ENCODE measurements around the gene PLIN1.
A peak's percentile ranks its signal among the peaks of the same experiment; 100 is the strongest.

PLIN1 gene

DNA sequence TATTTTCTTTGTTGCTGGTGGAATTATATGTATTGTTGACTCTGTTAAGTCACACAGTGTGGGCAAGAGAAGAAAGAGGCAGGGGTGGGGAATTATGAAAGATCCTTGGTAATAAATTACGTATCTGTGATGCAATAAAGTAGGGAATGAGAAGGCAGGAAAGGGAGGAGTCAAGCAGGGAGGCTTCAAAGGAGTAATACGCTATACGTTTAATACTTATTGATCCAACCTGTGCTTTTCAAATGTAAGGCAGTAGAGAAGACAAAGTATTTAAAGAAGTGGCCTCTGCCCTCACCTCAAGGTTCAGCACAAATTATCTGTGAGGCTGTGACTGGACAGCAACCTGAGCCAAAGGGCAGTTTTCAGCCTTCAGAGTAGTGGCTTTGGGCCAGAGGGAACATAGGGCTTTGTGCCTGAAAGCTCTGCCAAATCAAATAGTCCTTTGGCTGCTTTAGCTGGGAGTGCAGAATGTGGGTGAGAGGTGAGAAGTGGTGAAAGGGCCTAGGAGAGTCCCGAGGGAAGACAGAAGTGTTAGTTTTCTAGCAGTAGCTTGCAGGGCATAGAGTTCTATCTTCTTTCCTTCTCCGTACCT, 1.2 kb upstream of the PLIN1 start:
- Mint-ChIP-seq H3K36me3 (no peaks in the 10 kb centered on the region), H3K9me3 (no peaks in the 10 kb centered on the region), H3K27ac (no peak overlapping the region), H3K4me3 (no peak overlapping the region), H3K4me1 (no peaks in the 10 kb centered on the region)
- ATAC-seq (no peak), DNase-seq (ENCODE audit: low spot score in 2 of 2) (no peak)

DNA sequence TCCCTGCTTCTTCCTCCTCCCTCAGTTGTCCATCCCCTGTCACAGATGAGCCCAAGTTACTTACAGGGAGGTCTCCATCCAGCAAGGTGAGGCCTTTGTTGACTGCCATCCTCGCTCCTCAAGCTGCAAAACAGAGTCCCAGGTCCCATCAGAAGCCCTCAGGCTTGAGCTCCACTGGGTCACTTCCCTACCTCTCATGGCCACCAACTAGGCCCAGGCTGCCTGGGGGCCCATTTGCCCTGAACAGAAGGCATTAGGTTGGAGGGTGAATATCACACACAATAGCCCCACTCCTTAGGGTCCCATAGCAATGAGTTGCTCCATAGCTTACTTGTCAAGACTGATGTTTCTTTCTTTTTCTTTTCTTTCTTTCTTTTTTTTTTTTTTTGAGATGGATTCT, 1.8 kb downstream of the PLIN1 start:
- ATAC-seq (no peak), DNase-seq (ENCODE audit: low spot score in 2 of 2) (no peak)
- Mint-ChIP-seq H3K36me3 (no peaks in the 10 kb centered on the region), H3K4me3 (no peak overlapping the region), H3K4me1 (no peaks in the 10 kb centered on the region), H3K9me3 (no peaks in the 10 kb centered on the region), H3K27ac (no peak overlapping the region)

DNA sequence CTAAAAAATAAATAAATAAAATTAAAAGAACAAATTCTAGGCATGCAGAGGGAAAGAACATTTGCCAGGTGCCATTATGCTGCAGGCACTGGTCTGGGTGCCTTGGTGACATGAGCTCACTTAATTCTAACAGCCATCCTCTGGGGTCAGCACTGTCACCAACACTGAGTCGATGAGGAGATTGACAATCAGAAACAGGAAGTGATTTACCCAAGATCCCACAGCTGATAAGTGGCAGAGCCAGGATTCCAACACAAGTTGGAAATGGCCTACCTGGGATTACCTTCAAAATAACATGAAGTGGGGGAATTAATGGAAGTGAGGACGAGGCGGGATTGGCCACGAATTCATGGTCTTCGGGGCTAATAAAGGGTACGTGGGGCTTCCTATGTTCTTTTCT, 3.6 kb downstream of the PLIN1 start:
- H3K36me3 Mint-ChIP-seq: no peaks in the 10 kb centered on the region
- no peak for ATAC-seq
- DNase-seq (ENCODE audit: low spot score in 2 of 2): no peak
- H3K4me3 Mint-ChIP-seq: no peak overlapping the region
- H3K4me1 Mint-ChIP-seq: no peaks in the 10 kb centered on the region
- H3K9me3 Mint-ChIP-seq: no peaks in the 10 kb centered on the region
- H3K27ac Mint-ChIP-seq: no peak overlapping the region

DNA sequence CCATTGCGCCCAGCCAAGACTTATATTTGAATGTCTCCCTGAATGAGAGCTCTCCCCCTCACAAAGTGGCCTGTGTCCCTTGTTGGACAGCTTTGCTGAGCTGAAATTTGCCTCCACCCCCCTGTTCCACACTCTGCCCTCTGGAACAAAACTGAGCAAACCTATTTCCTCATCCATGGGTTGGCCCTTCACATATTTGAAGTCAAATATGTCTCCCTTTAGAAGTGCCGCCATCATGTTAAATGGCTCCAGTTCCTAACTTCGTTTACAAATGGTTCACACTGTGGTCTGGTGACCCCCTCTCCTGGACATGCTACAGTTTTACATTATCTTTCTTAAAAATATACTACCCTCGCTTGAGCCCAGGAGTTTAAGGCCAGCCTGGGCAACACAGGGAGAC, 4.6 kb downstream of the PLIN1 start:
- no peak overlapping the region for H3K27ac Mint-ChIP-seq
- H3K4me3 Mint-ChIP-seq: no peak overlapping the region
- no peaks in the 10 kb centered on the region for H3K4me1 Mint-ChIP-seq
- no peak for ATAC-seq
- H3K36me3 Mint-ChIP-seq: no peaks in the 10 kb centered on the region
- DNase-seq (ENCODE audit: low spot score in 2 of 2): no peak
- no peaks in the 10 kb centered on the region for H3K9me3 Mint-ChIP-seq

DNA sequence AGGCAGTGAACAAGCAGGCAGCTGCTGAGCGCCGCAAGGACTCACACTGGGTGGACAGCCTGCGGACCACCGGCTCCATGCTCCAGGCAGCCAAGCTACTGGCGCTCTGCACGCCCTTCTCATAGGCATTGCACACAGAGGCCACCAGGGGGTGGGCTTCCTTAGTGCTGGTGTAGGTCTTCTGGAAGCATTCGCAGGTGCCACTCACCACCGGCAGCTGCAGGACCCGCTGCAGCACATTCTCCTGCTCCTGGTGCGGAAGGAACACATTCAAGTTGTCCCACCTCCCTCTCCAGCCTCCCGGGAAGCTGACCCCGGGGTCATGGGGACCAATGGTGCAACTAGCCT, 6.0 kb downstream of the PLIN1 start:
- no peaks in the 10 kb centered on the region for H3K36me3 Mint-ChIP-seq
- H3K27ac Mint-ChIP-seq: no peak overlapping the region
- no peaks in the 10 kb centered on the region for H3K4me1 Mint-ChIP-seq
- ATAC-seq (peak; percentile 52), DNase-seq (ENCODE audit: low spot score in 2 of 2) (peak in 1 of 2 donors; percentile 58)
- H3K9me3 Mint-ChIP-seq: no peaks in the 10 kb centered on the region
- H3K4me3 Mint-ChIP-seq: no peak overlapping the region

DNA sequence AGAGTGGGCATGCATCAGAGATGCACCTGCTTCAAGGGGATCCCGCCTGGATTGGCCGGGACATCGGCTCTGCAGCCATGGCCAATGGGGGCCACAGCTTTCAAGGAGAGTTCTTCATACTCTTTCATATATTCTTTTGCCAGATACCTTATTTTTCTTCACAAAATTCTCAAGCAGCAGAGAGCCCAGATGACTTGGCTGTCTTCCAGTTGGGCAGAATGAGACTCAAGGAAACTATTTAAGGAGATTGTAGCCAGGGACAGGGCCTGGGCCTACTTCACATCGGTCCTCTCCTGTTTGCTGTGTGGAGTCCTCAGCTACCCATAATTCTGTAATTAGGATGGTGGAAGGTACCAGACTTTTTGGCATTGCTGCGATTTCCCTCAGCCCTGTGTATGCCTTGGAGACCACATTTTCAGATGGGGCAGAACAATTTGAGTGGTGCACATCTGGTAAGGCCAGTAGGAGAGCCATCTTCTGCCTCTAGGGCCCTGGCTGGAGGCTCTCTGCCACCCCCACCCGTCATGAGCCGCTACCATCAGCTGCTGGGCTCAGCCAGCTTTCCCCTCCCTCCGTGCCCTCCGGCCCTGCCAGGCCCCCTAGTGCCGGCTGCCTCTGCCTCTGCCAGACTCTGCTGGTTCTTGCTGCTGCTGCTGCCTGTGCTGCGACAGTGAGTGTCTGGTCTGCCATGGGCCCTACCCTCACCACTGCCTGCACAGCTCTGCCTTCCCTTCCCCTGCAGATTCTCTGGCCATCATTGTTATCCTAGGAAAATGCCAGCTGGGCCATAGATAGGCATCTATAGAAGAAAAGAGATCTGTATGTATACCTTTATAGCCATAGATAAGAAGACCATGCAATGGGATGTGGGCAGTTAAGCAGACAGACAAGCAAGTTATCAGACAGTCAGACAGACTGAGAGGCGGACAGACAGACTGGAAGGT, 6.7 kb downstream of the PLIN1 start:
- H3K4me1 Mint-ChIP-seq: no peaks in the 10 kb centered on the region
- H3K4me3 Mint-ChIP-seq: no peak overlapping the region
- no peak overlapping the region for H3K27ac Mint-ChIP-seq
- DNase-seq (ENCODE audit: low spot score in 2 of 2): no peak
- no peak for ATAC-seq
- no peaks in the 10 kb centered on the region for H3K36me3 Mint-ChIP-seq
- no peaks in the 10 kb centered on the region for H3K9me3 Mint-ChIP-seq

DNA sequence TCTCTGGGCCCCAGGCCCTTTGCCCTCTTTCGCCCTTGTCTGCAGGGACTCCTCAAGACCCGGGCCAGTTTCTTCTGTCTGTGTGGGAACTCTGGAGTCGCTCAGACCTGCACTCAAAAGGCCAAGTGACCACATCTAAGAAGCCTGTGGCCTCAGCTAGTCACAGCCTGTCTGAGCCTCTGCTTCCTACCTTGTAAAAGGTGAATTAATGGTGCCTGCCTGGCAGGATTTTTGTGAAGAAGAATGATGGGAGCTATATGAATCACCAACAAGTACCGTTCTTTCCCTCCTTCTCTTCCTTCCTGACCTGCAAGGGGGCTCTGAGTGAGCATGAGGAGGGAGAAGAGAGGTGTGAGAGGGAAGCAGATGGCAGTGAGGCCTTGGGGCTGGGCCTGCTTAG, 7.5 kb downstream of the PLIN1 start:
- Mint-ChIP-seq H3K36me3 (no peaks in the 10 kb centered on the region), H3K4me3 (no peak overlapping the region), H3K4me1 (no peaks in the 10 kb centered on the region), H3K27ac (no peak overlapping the region), H3K9me3 (no peaks in the 10 kb centered on the region)
- ATAC-seq: no peak
- no peak for DNase-seq (ENCODE audit: low spot score in 2 of 2)

DNA sequence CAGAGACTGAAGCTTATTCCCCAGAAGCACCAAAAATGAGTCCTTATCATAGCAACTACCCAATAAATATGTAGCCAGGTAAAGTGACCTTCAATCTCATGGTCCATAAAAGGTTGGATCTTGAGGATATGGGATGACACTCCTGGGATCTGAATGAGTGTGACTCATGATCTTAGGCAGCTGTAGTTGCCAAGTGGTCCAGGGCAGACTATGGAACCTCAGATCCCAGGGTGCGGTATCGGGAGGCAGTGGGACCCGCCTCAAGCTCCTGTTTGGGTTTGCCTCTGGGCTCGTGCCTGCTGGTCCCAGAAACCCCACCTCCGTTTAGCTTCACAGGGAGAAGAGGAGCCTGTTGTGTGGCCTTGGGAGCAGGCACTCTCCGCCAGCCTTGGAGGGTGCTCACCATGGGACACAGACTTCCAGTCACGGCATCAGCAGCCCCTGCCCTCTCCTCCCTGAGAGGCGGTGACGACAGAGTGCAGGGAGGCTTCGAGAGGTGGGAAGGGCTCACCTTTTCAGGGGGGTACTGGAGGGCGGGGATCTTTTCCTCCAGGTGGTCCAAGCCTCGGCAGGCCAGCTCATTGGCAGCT, 8.1 kb downstream of the PLIN1 start:
- no peaks in the 10 kb centered on the region for H3K9me3 Mint-ChIP-seq
- H3K4me1 Mint-ChIP-seq: no peaks in the 10 kb centered on the region
- H3K36me3 Mint-ChIP-seq: no peaks in the 10 kb centered on the region
- DNase-seq (ENCODE audit: low spot score in 2 of 2) (no peak), ATAC-seq (no peak)
- H3K4me3 Mint-ChIP-seq: no peak overlapping the region
- H3K27ac Mint-ChIP-seq: no peak overlapping the region

DNA sequence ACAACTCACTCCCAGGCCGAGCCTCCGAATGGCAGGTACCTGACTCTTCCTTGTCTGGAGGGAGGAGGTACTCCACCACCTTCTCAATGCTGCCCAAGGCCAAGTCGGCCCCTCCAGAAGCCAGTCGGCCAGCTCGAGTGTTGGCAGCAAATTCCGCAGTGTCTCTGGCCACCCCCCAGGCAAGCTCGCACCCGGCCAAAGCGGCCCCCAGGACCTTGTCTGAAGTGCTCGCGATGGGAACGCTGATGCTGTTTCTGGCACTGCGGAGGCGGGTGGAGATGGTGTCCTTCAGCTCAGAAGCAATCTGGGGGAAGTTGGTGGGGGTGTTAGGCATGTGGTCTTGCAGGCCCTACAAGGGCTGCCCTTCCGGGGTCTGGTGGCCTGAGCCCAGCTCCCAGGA, 9.2 kb downstream of the PLIN1 start:
- H3K4me1 Mint-ChIP-seq: no peaks in the 10 kb centered on the region
- no peak for ATAC-seq
- no peaks in the 10 kb centered on the region for H3K9me3 Mint-ChIP-seq
- no peak overlapping the region for H3K4me3 Mint-ChIP-seq
- H3K27ac Mint-ChIP-seq: no peak overlapping the region
- no peak for DNase-seq (ENCODE audit: low spot score in 2 of 2)
- H3K36me3 Mint-ChIP-seq: no peaks in the 10 kb centered on the region

DNA sequence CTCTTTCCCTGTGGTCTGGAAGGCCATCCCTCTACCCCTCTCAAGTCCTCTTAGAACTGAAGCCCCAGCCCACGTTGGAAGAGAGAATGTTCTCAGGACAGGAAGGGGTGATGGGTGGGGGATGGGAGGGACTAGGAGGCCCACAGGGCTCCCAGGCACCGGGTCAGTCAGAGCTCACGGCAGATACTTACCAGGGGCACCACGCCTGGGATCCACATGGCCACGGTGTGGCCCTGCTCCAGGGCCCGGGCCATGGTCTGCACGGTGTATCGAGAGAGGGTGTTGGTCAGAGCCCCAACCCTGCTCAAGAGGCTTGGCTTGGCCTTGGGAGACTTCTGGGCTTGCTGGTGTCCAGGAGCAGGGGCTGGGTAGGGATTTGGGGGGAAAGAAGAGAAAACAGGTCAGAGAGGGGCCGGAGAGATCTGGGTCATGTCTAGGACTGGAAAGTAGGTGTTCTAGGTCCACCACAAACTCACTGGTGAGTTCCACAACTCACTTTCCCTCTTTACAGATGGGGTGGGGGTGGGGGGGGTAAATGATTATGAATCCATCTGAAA, 9.8 kb downstream of the PLIN1 start:
- Mint-ChIP-seq H3K27ac (no peak overlapping the region), H3K4me3 (no peak overlapping the region), H3K4me1 (no peaks in the 10 kb centered on the region), H3K36me3 (no peaks in the 10 kb centered on the region), H3K9me3 (no peaks in the 10 kb centered on the region)
- no peak for ATAC-seq
- DNase-seq (ENCODE audit: low spot score in 2 of 2): no peak

DNA sequence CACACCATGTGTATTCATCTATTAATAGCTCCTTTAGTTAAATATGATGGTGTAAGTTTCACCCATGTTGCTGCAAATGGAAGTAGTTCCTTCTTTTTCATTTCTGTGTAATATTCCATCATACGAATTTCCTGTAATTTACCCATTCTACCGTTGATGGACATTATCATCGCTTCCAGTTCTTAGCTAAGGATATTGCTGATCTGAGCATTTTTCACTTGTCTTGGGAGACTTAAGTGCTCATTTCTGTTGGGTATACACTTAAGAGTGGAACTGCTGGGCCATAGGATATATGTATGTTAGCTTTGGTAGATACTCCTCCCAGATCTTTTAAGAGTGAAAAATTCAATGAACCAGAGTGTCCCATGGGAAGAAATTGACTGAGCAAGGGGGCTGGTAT, 11.0 kb downstream of the PLIN1 start:
- Mint-ChIP-seq H3K4me3 (no peak overlapping the region), H3K9me3 (no peaks in the 10 kb centered on the region), H3K27ac (no peak overlapping the region), H3K36me3 (no peaks in the 10 kb centered on the region), H3K4me1 (no peaks in the 10 kb centered on the region)
- DNase-seq (ENCODE audit: low spot score in 2 of 2): no peak
- ATAC-seq: no peak

DNA sequence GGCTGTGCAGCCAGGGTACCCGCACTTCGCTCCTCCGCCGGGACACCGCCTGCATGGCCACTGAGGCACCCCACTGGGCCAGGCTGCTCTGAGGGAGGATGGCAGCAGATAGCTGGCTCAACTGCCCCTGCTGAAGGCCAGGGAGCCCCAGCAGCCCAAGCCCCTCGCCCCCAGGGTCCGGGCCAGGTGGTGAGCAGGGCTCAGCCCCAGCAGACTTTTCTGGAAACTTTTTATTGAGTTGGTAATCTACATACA, 11.5 kb downstream of the PLIN1 start:
- H3K4me1 Mint-ChIP-seq: no peaks in the 10 kb centered on the region
- H3K9me3 Mint-ChIP-seq: no peaks in the 10 kb centered on the region
- DNase-seq (ENCODE audit: low spot score in 2 of 2) (no peak), ATAC-seq (no peak)
- H3K4me3 Mint-ChIP-seq: no peak overlapping the region
- H3K36me3 Mint-ChIP-seq: no peaks in the 10 kb centered on the region
- H3K27ac Mint-ChIP-seq: no peak overlapping the region

DNA sequence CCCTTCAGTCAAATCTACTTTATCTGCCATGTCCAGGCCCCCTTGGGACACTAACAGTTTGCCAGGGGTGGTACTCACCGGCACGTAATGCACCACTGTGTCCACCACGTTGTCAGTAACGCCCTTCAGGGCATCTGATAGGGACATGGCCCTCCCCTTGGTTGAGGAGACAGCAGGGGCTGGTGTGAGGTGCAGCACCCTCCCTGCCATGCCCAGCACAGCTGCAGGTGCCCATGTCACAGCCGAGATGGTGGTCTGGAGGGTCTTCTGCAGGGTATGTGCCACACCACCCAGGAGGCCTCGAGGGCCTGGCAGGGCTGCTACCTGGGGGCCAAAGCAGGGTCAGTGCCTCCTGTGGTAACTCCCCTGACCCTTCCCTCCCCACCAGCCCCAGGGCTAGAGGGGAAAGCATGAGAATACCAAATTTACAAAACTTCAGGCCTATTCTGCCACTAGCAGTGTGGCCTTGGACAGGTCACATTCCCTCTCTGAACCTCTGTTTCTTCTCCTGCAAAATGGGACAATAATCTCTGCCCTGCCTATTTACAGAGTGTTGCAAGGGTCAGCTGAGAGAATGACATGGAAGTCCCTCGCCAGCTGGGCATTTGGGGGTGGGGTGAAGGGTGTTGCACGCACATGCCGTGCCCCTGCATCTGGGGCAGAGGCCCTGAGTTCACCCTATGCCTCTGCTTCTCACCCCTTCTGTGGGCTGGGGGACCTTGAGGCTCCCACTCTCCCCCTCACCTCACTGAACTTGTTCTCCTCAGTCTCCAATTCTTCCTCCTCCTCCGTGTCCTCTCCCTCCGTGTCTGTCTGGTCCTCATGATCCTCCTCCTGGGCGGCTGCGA, 12.1 kb downstream of the PLIN1 start:
- Mint-ChIP-seq H3K36me3 (no peaks in the 10 kb centered on the region), H3K4me1 (no peaks in the 10 kb centered on the region), H3K4me3 (no peak overlapping the region), H3K27ac (no peak overlapping the region), H3K9me3 (no peaks in the 10 kb centered on the region)
- ATAC-seq: no peak
- no peak for DNase-seq (ENCODE audit: low spot score in 2 of 2)

DNA sequence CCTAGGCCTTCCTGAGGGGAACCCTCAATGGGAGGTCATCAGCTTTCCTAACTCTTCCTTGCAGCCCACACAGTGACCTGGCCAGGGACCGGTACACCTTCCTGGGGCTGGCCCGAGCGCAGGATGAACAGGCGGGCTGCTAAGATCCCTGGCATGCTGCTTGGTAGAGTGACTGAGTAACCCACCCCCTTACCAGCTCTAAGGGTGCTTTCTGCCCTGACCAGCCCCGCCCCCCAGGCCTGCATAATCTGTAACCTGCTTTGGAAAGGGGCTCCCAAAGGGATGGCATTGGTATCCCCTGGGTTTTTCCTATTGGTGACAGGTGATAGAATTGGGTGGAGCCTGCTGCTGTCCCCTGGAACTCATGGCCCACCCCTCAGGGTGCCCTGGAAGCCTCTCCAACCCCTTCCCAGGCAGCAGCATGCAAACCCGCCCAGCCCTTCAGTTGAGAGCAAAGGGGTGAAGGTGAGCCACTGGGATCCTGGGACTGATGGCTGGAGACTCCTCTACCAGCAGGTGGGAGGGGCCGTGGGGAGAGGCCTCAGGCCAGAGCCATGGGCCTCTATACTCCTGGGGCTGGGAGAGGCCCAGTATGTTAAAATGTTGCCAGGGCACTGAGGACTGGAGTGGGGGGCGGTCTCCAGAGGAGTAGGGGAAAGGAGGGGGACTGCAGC, 12.8 kb downstream of the PLIN1 start:
- Mint-ChIP-seq H3K27ac (no peak overlapping the region), H3K36me3 (no peaks in the 10 kb centered on the region), H3K4me3 (peak overlapping the region; percentile 34), H3K9me3 (no peaks in the 10 kb centered on the region), H3K4me1 (no peaks in the 10 kb centered on the region)
- no peak for DNase-seq (ENCODE audit: low spot score in 2 of 2)
- ATAC-seq: no peak
